Measurements from ENCODE around the gene PIK3CA. TPM values are rescaled to one million over a fixed set of nuclear protein-coding genes. Genes with fewer than 3 reads are reported as not detected.

PIK3CA gene
- total RNA-seq, 1 experiment from 2014 or later = 27.6 TPM

- DNase-seq (ENCODE audit: low read depth, low spot score) (no peak), ATAC-seq (no peak)
- H3K9me3 ChIP-seq (ENCODE audit: control insufficient read depth, insufficient read depth, low read depth, low read length) = peaks cover 5% of the 10 kb centered on the region; the same call in 1 of the 2 replicates
- POLR2A ChIA-PET = no interaction called here
- no peak overlapping the region; the same call in 1 of the 2 replicates for H3K27ac ChIP-seq (ENCODE audit: low read length)
- H3K36me3 ChIP-seq (ENCODE audit: control insufficient read depth, insufficient read depth, low read length) = no peaks in the 10 kb centered on the region
- no peak for TF ChIP-seq TCF7L2 (IDR thresholded peaks at IDR 0.05; ENCODE audit: low read depth, low read length)
- no peak for TF ChIP-seq CTCF (IDR thresholded peaks at IDR 0.05)
- TF ChIP-seq SIN3A (IDR thresholded peaks at IDR 0.05; ENCODE audit: borderline replicate concordance, insufficient read depth, low read depth, low read length) = no peak
- TF ChIP-seq POLR2AphosphoS5 (IDR thresholded peaks at IDR 0.05; ENCODE audit: low read depth, low read length) = no peak
- TF ChIP-seq, protein P1, sequence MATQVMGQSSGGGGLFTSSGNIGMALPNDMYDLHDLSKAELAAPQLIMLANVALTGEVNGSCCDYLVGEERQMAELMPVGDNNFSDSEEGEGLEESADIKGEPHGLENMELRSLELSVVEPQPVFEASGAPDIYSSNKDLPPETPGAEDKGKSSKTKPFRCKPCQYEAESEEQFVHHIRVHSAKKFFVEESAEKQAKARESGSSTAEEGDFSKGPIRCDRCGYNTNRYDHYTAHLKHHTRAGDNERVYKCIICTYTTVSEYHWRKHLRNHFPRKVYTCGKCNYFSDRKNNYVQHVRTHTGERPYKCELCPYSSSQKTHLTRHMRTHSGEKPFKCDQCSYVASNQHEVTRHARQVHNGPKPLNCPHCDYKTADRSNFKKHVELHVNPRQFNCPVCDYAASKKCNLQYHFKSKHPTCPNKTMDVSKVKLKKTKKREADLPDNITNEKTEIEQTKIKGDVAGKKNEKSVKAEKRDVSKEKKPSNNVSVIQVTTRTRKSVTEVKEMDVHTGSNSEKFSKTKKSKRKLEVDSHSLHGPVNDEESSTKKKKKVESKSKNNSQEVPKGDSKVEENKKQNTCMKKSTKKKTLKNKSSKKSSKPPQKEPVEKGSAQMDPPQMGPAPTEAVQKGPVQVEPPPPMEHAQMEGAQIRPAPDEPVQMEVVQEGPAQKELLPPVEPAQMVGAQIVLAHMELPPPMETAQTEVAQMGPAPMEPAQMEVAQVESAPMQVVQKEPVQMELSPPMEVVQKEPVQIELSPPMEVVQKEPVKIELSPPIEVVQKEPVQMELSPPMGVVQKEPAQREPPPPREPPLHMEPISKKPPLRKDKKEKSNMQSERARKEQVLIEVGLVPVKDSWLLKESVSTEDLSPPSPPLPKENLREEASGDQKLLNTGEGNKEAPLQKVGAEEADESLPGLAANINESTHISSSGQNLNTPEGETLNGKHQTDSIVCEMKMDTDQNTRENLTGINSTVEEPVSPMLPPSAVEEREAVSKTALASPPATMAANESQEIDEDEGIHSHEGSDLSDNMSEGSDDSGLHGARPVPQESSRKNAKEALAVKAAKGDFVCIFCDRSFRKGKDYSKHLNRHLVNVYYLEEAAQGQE (IDR thresholded peaks at IDR 0.05; ENCODE audit: insufficient read depth in 1 of 2, low read depth in 2 of 2, low read length in 1 of 2) = no peak
- peaks cover 24% of the 10 kb centered on the region for H3K4me1 ChIP-seq (ENCODE audit: control insufficient read depth, insufficient read depth, low read length)
- intact Hi-C loops (cut with micrococcal nuclease; ENCODE audit: unreplicated experiment) (no loop called here), in situ Hi-C loops (cut with HindIII; ENCODE audit: low pct_unique_long_range_greater_than_20kb, low sequenced_read_pairs) (no loop called here)
- no peak overlapping the region for H3K4me3 ChIP-seq (ENCODE audit: low read depth in 2 of 2, low read length in 2 of 2)
- BruUV-seq (replicated peaks) = no TSS peak
- no peaks in the 10 kb centered on the region for H3K27me3 ChIP-seq (ENCODE audit: control insufficient read depth, insufficient read depth, low read length)
- CTCF ChIA-PET = no interaction called here
Measured at GRCh38 chr3:179150610-179151009, 2.5 kb downstream of the PIK3CA start.

DNA sequence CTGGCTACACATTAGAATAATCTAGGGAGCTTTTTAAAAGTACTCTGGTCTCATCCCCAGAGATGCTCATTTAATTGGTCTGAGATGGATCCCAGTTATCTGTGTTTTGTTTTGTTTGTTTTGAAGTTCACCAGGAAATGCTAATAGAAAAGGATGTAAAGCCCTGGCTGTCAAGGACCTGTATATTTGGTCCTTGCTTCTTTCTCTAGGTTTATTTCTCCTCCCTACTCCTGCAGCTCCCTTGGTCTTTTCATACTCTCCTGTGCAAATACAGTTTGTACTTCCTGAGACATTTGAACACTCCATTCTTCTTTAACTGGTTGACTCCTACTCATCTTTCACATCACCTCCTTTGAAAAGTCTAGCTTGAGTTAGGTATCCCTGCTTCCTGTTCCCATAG is 3.3 kb downstream of the PIK3CA start:
- Histone ChIP-seq H3K27me3 (ENCODE audit: control insufficient read depth, insufficient read depth, low read length) (no peaks in the 10 kb centered on the region), H3K9me3 (ENCODE audit: control insufficient read depth, insufficient read depth, low read depth, low read length) (peaks cover 5% of the 10 kb centered on the region; the same call in 1 of the 2 replicates), H3K27ac (ENCODE audit: low read length) (no peak overlapping the region), H3K4me3 (ENCODE audit: low read depth in 2 of 2, low read length in 2 of 2) (no peak overlapping the region), H3K4me1 (ENCODE audit: control insufficient read depth, insufficient read depth, low read length) (peaks cover 24% of the 10 kb centered on the region), H3K36me3 (ENCODE audit: control insufficient read depth, insufficient read depth, low read length) (no peaks in the 10 kb centered on the region)
- intact Hi-C loops (cut with micrococcal nuclease; ENCODE audit: unreplicated experiment) = no loop called here
- in situ Hi-C loops (cut with HindIII; ENCODE audit: low pct_unique_long_range_greater_than_20kb, low sequenced_read_pairs) = no loop called here
- BruUV-seq (replicated peaks) = no TSS peak
- POLR2A ChIA-PET = no interaction called here
- no peak for ATAC-seq
- CTCF ChIA-PET = no interaction called here
- no peak for DNase-seq (ENCODE audit: low read depth, low spot score)
- TF ChIP-seq, protein P1 (IDR thresholded peaks at IDR 0.05; ENCODE audit: insufficient read depth in 1 of 2, low read depth in 2 of 2, low read length in 1 of 2) = no peak
- TF ChIP-seq CTCF (IDR thresholded peaks at IDR 0.05) (no peak), SIN3A (IDR thresholded peaks at IDR 0.05; ENCODE audit: borderline replicate concordance, insufficient read depth, low read depth, low read length) (no peak), POLR2AphosphoS5 (IDR thresholded peaks at IDR 0.05; ENCODE audit: low read depth, low read length) (no peak), TCF7L2 (IDR thresholded peaks at IDR 0.05; ENCODE audit: low read depth, low read length) (no peak)
